Esophagus squamous epithelium (tissue), 5 donors: ENCODE results near the gene OR8J1. TPM values are rescaled to one million over a fixed set of nuclear protein-coding genes. Genes with fewer than 3 reads are reported as not detected.
"Not testable (repeated sequence)": the region's sequence is repeated elsewhere in the genome, so short reads cannot be mapped to it uniquely, and the experiment has no call there.

ENCODE experiments used
- DNase-seq: peaks from one replicate; lab custom pipeline; 2025; lab: John Stamatoyannopoulos, UW
- H3K27ac ChIP-seq, 4 donors: fragments of 200-600 bp; sonication (generic); one replicate each; pipeline ENCODE4 v1.5.1; 2016 to 2019; ENCODE audit warnings: mild to moderate bottlenecking in 1 of 4
- H3K27me3 ChIP-seq, 4 donors: fragments of 200-600 bp; sonication (generic); 1 replicate in 3 of 4; 2 replicates in 1 of 4; pipeline versions ENCODE4 v1.5.1 to v1.6.0; 2017 to 2021; ENCODE audit warnings: antibody characterized with exemption in 1 of 4
- H3K36me3 ChIP-seq, 3 donors: fragments of 200-600 bp; sonication (generic); one replicate each; pipeline ENCODE4 v1.5.1; 2016 to 2019
- H3K4me1 ChIP-seq, 3 donors: fragments of 200-600 bp; sonication (generic); one replicate each; pipeline ENCODE4 v1.5.1; 2017 to 2019
- H3K4me3 ChIP-seq, 4 donors: fragments of 200-600 bp; sonication (generic); 1 replicate in 3 of 4; 2 replicates in 1 of 4; pipeline ENCODE4 v1.5.1; 2016 to 2019; ENCODE audit warnings: mild to moderate bottlenecking in 2 of 4, moderate library complexity in 1 of 4
- H3K9me3 ChIP-seq, 3 donors: fragments of 200-600 bp; sonication (generic); one replicate each; pipeline ENCODE4 v1.5.1; 2016 to 2019
- CTCF ChIP-seq, 6 experiments: fragments of 450-650 bp in 4 of 6; fragments of 200-600 bp in 2 of 6; sonication (generic) in 2 of 6; IDR thresholded peaks; one replicate each; pipeline ENCODE4 v1.5.1; 2016 to 2019; ENCODE audit warnings: antibody characterized with exemption in 6 of 6, mild to moderate bottlenecking in 4 of 6, moderate library complexity in 4 of 6
- POLR2A ChIP-seq, 4 donors: fragments of 450-650 bp; IDR thresholded peaks; one replicate each; pipeline ENCODE4 v1.6.1; 2017; ENCODE audit warnings: antibody characterized with exemption in 4 of 4, mild to moderate bottlenecking in 4 of 4, moderate library complexity in 3 of 4
- WGBS, 2 donors: methylation state at CpG; one replicate each; pipeline ENCODE4 v1.1.5; 2018; 5-methylcytosine and 5-hydroxymethylcytosine counted together
- intact Hi-C: fragments of 100-400 bp; cut with DNase I; formaldehyde crosslinking; loops from one replicate; pipeline ENCODE4 v1.15.0; 2022
- total RNA-seq, 4 donors: library from RNA; depleted of rRNA; stranded (reverse); fragments of >200 nt; gene quantifications; one replicate each; pipeline ENCODE4 v1.1.0, GENCODE V29; 2016
- donor health status: DM: yes; HTN: yes; CAD: no.

Gene OR8J1
- total RNA-seq, 4 donors from 2014 or later = not detected

GRCh38 chr11:56396047-56396446, 42.0 kb downstream of the OR8J1 start:
- no peaks in the 10 kb centered on the region for H3K36me3 ChIP-seq
- no peaks in the 10 kb centered on the region for H3K9me3 ChIP-seq
- H3K27me3 ChIP-seq = no peaks in the 10 kb centered on the region
- intact Hi-C loops = no loop called here
- TF ChIP-seq POLR2A (IDR thresholded peaks at IDR 0.05) = no peak
- TF ChIP-seq CTCF (IDR thresholded peaks at IDR 0.05) = no peak
- no peaks in the 10 kb centered on the region for H3K4me1 ChIP-seq
- no peak overlapping the region for H3K4me3 ChIP-seq
- H3K27ac ChIP-seq = no peak overlapping the region
- no peak for DNase-seq
- 42 to 62% methylated on average over 3 of the region's 3 CpGs for WGBS, 2 donors

- H3K4me3 ChIP-seq, H3K27me3 ChIP-seq, intact Hi-C loops, H3K27ac ChIP-seq, H3K36me3 ChIP-seq, H3K4me1 ChIP-seq, DNase-seq: not testable (repeated sequence)
- peaks cover 0 to 16% (median 14%) of the 10 kb centered on the region in 3 donors for H3K9me3 ChIP-seq
- WGBS, 2 donors = 76 to 100% methylated on average over 1 to 3 of the region's 27 CpGs
Measured at GRCh38 chr11:56401858-56402461, 47.9 kb downstream of the OR8J1 start.

GRCh38 chr11:56404393-56404792, 50.3 kb downstream of the OR8J1 start:
- Histone ChIP-seq H3K9me3 (peaks cover 0 to 16% (median 14%) of the 10 kb centered on the region in 3 donors), H3K27me3 (no peaks in the 10 kb centered on the region), H3K4me3 (no peak overlapping the region), H3K27ac (no peak overlapping the region), H3K4me1 (no peaks in the 10 kb centered on the region), H3K36me3 (no peaks in the 10 kb centered on the region)
- DNase-seq = no peak
- 80 to 86% methylated on average over 2 of the region's 2 CpGs for WGBS, 2 donors
- TF ChIP-seq CTCF (IDR thresholded peaks at IDR 0.05) = no peak
- no peak for TF ChIP-seq POLR2A (IDR thresholded peaks at IDR 0.05)
- intact Hi-C loops = no loop called here

- H3K27ac ChIP-seq = no peak overlapping the region
- DNase-seq = no peak
- H3K36me3 ChIP-seq = no peaks in the 10 kb centered on the region
- no peak for TF ChIP-seq CTCF (IDR thresholded peaks at IDR 0.05)
- TF ChIP-seq POLR2A (IDR thresholded peaks at IDR 0.05) = no peak
- H3K4me1 ChIP-seq = no peaks in the 10 kb centered on the region
- intact Hi-C loops = no loop called here
- H3K9me3 ChIP-seq = no peaks in the 10 kb centered on the region
- H3K4me3 ChIP-seq = no peak overlapping the region
- no peaks in the 10 kb centered on the region for H3K27me3 ChIP-seq
Measured at GRCh38 chr11:56410801-56411200, 56.7 kb downstream of the OR8J1 start.

Other genes starting within 250 kb of the OR8J1 start
- gene OR8H3, start 231.9 kb upstream of the OR8J1 start, total RNA-seq = not detected
- gene OR8J3, start 214.1 kb upstream of the OR8J1 start, total RNA-seq = not detected
- not detected for gene OR8K5, start 194.0 kb upstream of the OR8J1 start, total RNA-seq
- gene OR5J2, start 177.7 kb upstream of the OR8J1 start, total RNA-seq = not detected
- not detected for gene OR5T2, start 120.0 kb upstream of the OR8J1 start, total RNA-seq
- gene OR5T3, start 102.0 kb upstream of the OR8J1 start, total RNA-seq = not detected
- not detected for gene OR5T1, start 80.1 kb upstream of the OR8J1 start, total RNA-seq
- not detected for gene OR8H1, start 62.0 kb upstream of the OR8J1 start, total RNA-seq
- gene OR8K3, start 39.1 kb upstream of the OR8J1 start, total RNA-seq = not detected
- gene OR8K1, start 8.3 kb upstream of the OR8J1 start, total RNA-seq = not detected
- not detected for gene OR8U1, start 21.3 kb downstream of the OR8J1 start, total RNA-seq
- gene OR5AL1, start 58.4 kb downstream of the OR8J1 start, total RNA-seq = not detected
- not detected for gene OR5M3, start 119.1 kb downstream of the OR8J1 start, total RNA-seq
- not detected for gene OR5M8, start 137.1 kb downstream of the OR8J1 start, total RNA-seq
- gene OR5M11, start 189.0 kb downstream of the OR8J1 start, total RNA-seq = not detected
- not detected for gene OR5M10, start 223.4 kb downstream of the OR8J1 start, total RNA-seq